ENCODE measurements around the gene MYO3B. TPM values are rescaled to one million over a fixed set of nuclear protein-coding genes. Genes with fewer than 3 reads are reported as not detected.

MYO3B gene
- total and polyA plus RNA-seq, 2 donors from 2014 or later, result 3.5 to 6.4 TPM

- no peak for FAIRE-seq
- intact Hi-C loops (cut with DNase I), result no loop called here
Measured at GRCh38 chr2:170404846-170405245, 226.9 kb downstream of the MYO3B start.

DNA sequence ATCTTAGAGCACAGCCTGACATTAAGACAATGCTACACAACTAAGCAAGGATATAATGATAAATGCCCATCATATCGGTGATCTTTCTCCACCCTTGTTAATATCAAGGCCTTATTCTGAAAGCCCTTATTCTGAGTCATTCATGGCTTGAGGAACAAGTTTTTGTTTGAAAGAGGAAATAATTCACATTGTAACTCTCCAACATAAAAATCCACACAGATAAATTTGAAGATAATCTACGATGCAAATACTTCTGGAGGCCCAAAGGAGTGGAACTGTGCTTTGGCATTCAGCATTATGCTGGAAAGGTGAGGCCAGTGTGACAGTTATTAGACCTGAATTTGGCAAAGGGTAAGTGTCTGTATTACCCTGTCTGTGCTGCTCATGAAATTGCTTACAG lies 227.4 kb downstream of the MYO3B start:
- no peak overlapping the region for H3K4me3 ChIP-seq (ENCODE audit: low read length in 3 of 3)
- no peaks in the 10 kb centered on the region for H3K4me1 ChIP-seq (ENCODE audit: control insufficient read depth in 2 of 3, insufficient read depth in 2 of 3, low read depth in 1 of 3, low read length in 3 of 3)
- no peak overlapping the region for H3K9ac ChIP-seq (ENCODE audit: low read length in 3 of 3)
- DNase-seq (no peak), FAIRE-seq (no peak)
- no peaks in the 10 kb centered on the region for H3K9me3 ChIP-seq (ENCODE audit: control insufficient read depth in 2 of 3, insufficient read depth in 1 of 3, low read length in 3 of 3)
- intact Hi-C loops (cut with DNase I), result no loop called here
- TF ChIP-seq CTCF (IDR thresholded peaks at IDR 0.05; ENCODE audit: borderline replicate concordance, extremely low read depth, insufficient read depth), result no peak
- no peak overlapping the region for H3K27ac ChIP-seq (ENCODE audit: low read depth in 2 of 2, low read length in 2 of 2)
- H3K27me3 ChIP-seq (ENCODE audit: control insufficient read depth, insufficient read depth, low read length), result no peaks in the 10 kb centered on the region
- H3K36me3 ChIP-seq (ENCODE audit: control insufficient read depth in 2 of 3, insufficient read depth in 3 of 3, low read length in 3 of 3), result no peaks in the 10 kb centered on the region

More at GRCh38 chr2:170404846-170405245, 226.9 kb downstream of the MYO3B start:
- no peak for TF ChIP-seq CTCF (IDR thresholded peaks at IDR 0.05; ENCODE audit: borderline replicate concordance, extremely low read depth, insufficient read depth)
- Histone ChIP-seq H3K36me3 (ENCODE audit: control insufficient read depth in 2 of 3, insufficient read depth in 3 of 3, low read length in 3 of 3) (no peaks in the 10 kb centered on the region), H3K4me3 (ENCODE audit: low read length in 3 of 3) (no peak overlapping the region), H3K27ac (ENCODE audit: low read depth in 2 of 2, low read length in 2 of 2) (no peak overlapping the region), H3K4me1 (ENCODE audit: control insufficient read depth in 2 of 3, insufficient read depth in 2 of 3, low read depth in 1 of 3, low read length in 3 of 3) (no peaks in the 10 kb centered on the region), H3K27me3 (ENCODE audit: control insufficient read depth, insufficient read depth, low read length) (no peaks in the 10 kb centered on the region), H3K9me3 (ENCODE audit: control insufficient read depth in 2 of 3, insufficient read depth in 1 of 3, low read length in 3 of 3) (no peaks in the 10 kb centered on the region), H3K9ac (ENCODE audit: low read length in 3 of 3) (no peak overlapping the region)
- DNase-seq, result no peak

- DNase-seq (peak in 1 of 5 donors; percentile 6), FAIRE-seq (no peak)
- Histone ChIP-seq H3K27ac (ENCODE audit: low read depth in 2 of 2, low read length in 2 of 2) (no peak overlapping the region), H3K9ac (ENCODE audit: low read length in 3 of 3) (no peak overlapping the region), H3K4me1 (ENCODE audit: control insufficient read depth in 2 of 3, insufficient read depth in 2 of 3, low read depth in 1 of 3, low read length in 3 of 3) (no peaks in the 10 kb centered on the region), H3K27me3 (ENCODE audit: control insufficient read depth, insufficient read depth, low read length) (no peaks in the 10 kb centered on the region), H3K36me3 (ENCODE audit: control insufficient read depth in 2 of 3, insufficient read depth in 3 of 3, low read length in 3 of 3) (no peaks in the 10 kb centered on the region), H3K9me3 (ENCODE audit: control insufficient read depth in 2 of 3, insufficient read depth in 1 of 3, low read length in 3 of 3) (no peaks in the 10 kb centered on the region), H3K4me3 (ENCODE audit: low read length in 3 of 3) (no peak overlapping the region)
- intact Hi-C loops (cut with DNase I), result no loop called here
- TF ChIP-seq CTCF (IDR thresholded peaks at IDR 0.05; ENCODE audit: borderline replicate concordance, extremely low read depth, insufficient read depth), result no peak
Measured at GRCh38 chr2:170408461-170409163, 230.7 kb downstream of the MYO3B start.
